ENCODE measurements around the gene FKBP4. TPM values are rescaled to one million over a fixed set of nuclear protein-coding genes. Genes with fewer than 3 reads are reported as not detected.

The FKBP4 gene
- total RNA-seq, 2 donors from 2014 or later = 29.0 to 29.8 TPM

GRCh38 chr12:2801044-2801783, 6.4 kb downstream of the FKBP4 start:
- intact Hi-C loops (cut with DNase I) = no loop called here
- Histone ChIP-seq H3K4me3 (no peak overlapping the region), H3K4me1 (peaks cover 25% of the 10 kb centered on the region), H3K9me3 (no peaks in the 10 kb centered on the region), H3K27me3 (no peaks in the 10 kb centered on the region), H3K27ac (no peak overlapping the region), H3K36me3 (replicated peaks in 1 of 2; ENCODE audit: insufficient read depth in 1 of 2, low read depth in 2 of 2) (peaks cover 17 to 35% of the 10 kb centered on the region in 2 donors)
- TF ChIP-seq POLR2A (IDR thresholded peaks at IDR 0.05) = no peak
- no peak for TF ChIP-seq CTCF (IDR thresholded peaks at IDR 0.05)
- 57 to 63% methylated on average over 16 of the region's 16 CpGs for WGBS, 2 donors
- DNase-seq (no peak), ATAC-seq (no peak)

GRCh38 chr12:2803635-2804392, 9.0 kb downstream of the FKBP4 start:
- Histone ChIP-seq H3K36me3 (replicated peaks in 1 of 2; ENCODE audit: insufficient read depth in 1 of 2, low read depth in 2 of 2) (peaks cover 17 to 30% of the 10 kb centered on the region in 2 donors), H3K27me3 (no peaks in the 10 kb centered on the region), H3K27ac (peak overlapping the region in 1 of 4 donors; percentile 7), H3K4me3 (no peak overlapping the region), H3K9me3 (no peaks in the 10 kb centered on the region), H3K4me1 (peaks cover 3% of the 10 kb centered on the region)
- WGBS, 2 donors = 81 to 89% methylated on average over 7 of the region's 7 CpGs
- no peak for TF ChIP-seq POLR2A (IDR thresholded peaks at IDR 0.05)
- TF ChIP-seq CTCF (IDR thresholded peaks at IDR 0.05) = no peak
- intact Hi-C loops (cut with DNase I) = no loop called here
- no peak for DNase-seq
- ATAC-seq = no peak

- Histone ChIP-seq H3K9me3 (no peaks in the 10 kb centered on the region), H3K36me3 (replicated peaks in 1 of 2; ENCODE audit: insufficient read depth in 1 of 2, low read depth in 2 of 2) (peaks cover 13 to 23% of the 10 kb centered on the region in 2 donors), H3K4me1 (peaks cover 3% of the 10 kb centered on the region), H3K27me3 (no peaks in the 10 kb centered on the region), H3K27ac (peak overlapping the region in 1 of 4 donors; percentile 7), H3K4me3 (no peak overlapping the region)
- intact Hi-C loops (cut with DNase I) = no loop called here
- ATAC-seq = peak; percentile 24
- WGBS, 2 donors = 53 to 63% methylated on average over 5 of the region's 5 CpGs
- TF ChIP-seq POLR2A (IDR thresholded peaks at IDR 0.05) (no peak), CTCF (IDR thresholded peaks at IDR 0.05) (no peak)
- peak; percentile 27 to 46 (median 36) for DNase-seq
Observed at GRCh38 chr12:2804393-2805142, 9.8 kb downstream of the FKBP4 start.

- DNase-seq (no peak), ATAC-seq (no peak)
- no peaks in the 10 kb centered on the region for H3K9me3 ChIP-seq
- 56 to 69% methylated on average over 2 of the region's 2 CpGs for WGBS, 2 donors
- peaks cover 10 to 17% of the 10 kb centered on the region in 2 donors for H3K36me3 ChIP-seq (replicated peaks in 1 of 2; ENCODE audit: insufficient read depth in 1 of 2, low read depth in 2 of 2)
- no peak overlapping the region for H3K4me3 ChIP-seq
- intact Hi-C loops (cut with DNase I) = no loop called here
- TF ChIP-seq POLR2A (IDR thresholded peaks at IDR 0.05) (no peak), CTCF (IDR thresholded peaks at IDR 0.05) (no peak)
- H3K27ac ChIP-seq = no peak overlapping the region
- peaks cover 3% of the 10 kb centered on the region for H3K4me1 ChIP-seq
- no peaks in the 10 kb centered on the region for H3K27me3 ChIP-seq
Observed at GRCh38 chr12:2805143-2805520, 10.4 kb downstream of the FKBP4 start.
